Smooth muscle cell (in vitro differentiated cells): ENCODE data around the gene BFSP2. TPM values are rescaled to one million over a fixed set of nuclear protein-coding genes. Genes with fewer than 3 reads are reported as not detected.

ENCODE experiments used
- DNase-seq: peaks from one replicate; lab custom pipeline; 2025; ENCODE audit not compliant: unreplicated experiment; lab: John Stamatoyannopoulos, UW
- H2AFZ ChIP-seq: fragments of 200-600 bp; sonication (generic); 2 replicates; pipeline ENCODE4 v1.6.0; 2016; ENCODE audit warnings: antibody characterized with exemption, low read depth, mild to moderate bottlenecking
- H3F3A ChIP-seq: fragments of 200-600 bp; sonication (generic); 2 replicates; pipeline ENCODE4 v1.6.0; 2017; ENCODE audit warnings: antibody characterized with exemption, low read depth
- H3K27ac ChIP-seq: fragments of 200-600 bp; sonication (generic); 2 replicates; pipeline ENCODE4 v1.5.1; 2016; ENCODE audit warnings: low read depth, mild to moderate bottlenecking
- H3K27me3 ChIP-seq: fragments of 200-600 bp; sonication (generic); 2 replicates; pipeline ENCODE4 v1.6.1; 2016; ENCODE audit warnings: low read depth, mild to moderate bottlenecking
- H3K36me3 ChIP-seq: fragments of 200-600 bp; sonication (generic); 2 replicates; pipeline ENCODE4 v1.5.1; 2016; ENCODE audit warnings: low read depth
- H3K4me1 ChIP-seq: fragments of 200-600 bp; sonication (generic); 2 replicates; pipeline ENCODE4 v1.5.1; 2016; ENCODE audit warnings: low read depth
- H3K4me2 ChIP-seq: fragments of 200-600 bp; sonication (generic); 2 replicates; pipeline ENCODE4 v1.6.0; 2016; ENCODE audit warnings: mild to moderate bottlenecking
- H3K4me3 ChIP-seq: fragments of 200-600 bp; sonication (generic); 2 replicates; pipeline ENCODE4 v1.5.1; 2016; ENCODE audit warnings: mild to moderate bottlenecking
- H3K79me2 ChIP-seq: fragments of 200-600 bp; sonication (generic); 2 replicates; pipeline ENCODE4 v1.6.0; 2016; ENCODE audit warnings: low read depth, mild to moderate bottlenecking
- H3K9ac ChIP-seq: fragments of 200-600 bp; sonication (generic); 2 replicates; pipeline ENCODE4 v1.6.0; 2016; ENCODE audit warnings: low read depth
- H3K9me3 ChIP-seq: fragments of 200-600 bp; sonication (generic); replicated peaks from 2 replicates; pipeline ENCODE4 v1.5.1; 2016; ENCODE audit warnings: low read depth
- H4K20me1 ChIP-seq: fragments of 200-600 bp; sonication (generic); 2 replicates; pipeline ENCODE4 v1.6.0; 2016; ENCODE audit warnings: low read depth
- WGBS: methylation state at CpG from one replicate; pipeline ENCODE4 v1.1.7; 2016; ENCODE audit warnings: low lambda C conversion rate; 5-methylcytosine and 5-hydroxymethylcytosine counted together
- polyA plus RNA-seq: library from polyadenylated mRNA; unstranded; fragments of >200 nt; fragmentation: Nextera tagmentation; extraction: Ambion mirVana; gene quantifications from 2 replicates; pipeline ENCODE4 v1.2.1, GENCODE V29; 2016
- total RNA-seq: library from RNA; depleted of rRNA; stranded (reverse); fragments of >200 nt; gene quantifications from 2 replicates; pipeline ENCODE4 v1.2.3, GENCODE V29; 2014
- TF ChIP-seq, protein P1 (sequence below): fragments of 200-600 bp; sonication (generic); IDR thresholded peaks from 2 replicates; pipeline ENCODE4 v1.5.1; 2017; ENCODE audit warnings: borderline replicate concordance, mild to moderate bottlenecking, antibody characterized with exemption; ENCODE audit not compliant: insufficient read depth, poor library complexity, severe bottlenecking

BFSP2 gene
- total and polyA plus RNA-seq, 2 experiments from 2014 or later, result not detected

DNA sequence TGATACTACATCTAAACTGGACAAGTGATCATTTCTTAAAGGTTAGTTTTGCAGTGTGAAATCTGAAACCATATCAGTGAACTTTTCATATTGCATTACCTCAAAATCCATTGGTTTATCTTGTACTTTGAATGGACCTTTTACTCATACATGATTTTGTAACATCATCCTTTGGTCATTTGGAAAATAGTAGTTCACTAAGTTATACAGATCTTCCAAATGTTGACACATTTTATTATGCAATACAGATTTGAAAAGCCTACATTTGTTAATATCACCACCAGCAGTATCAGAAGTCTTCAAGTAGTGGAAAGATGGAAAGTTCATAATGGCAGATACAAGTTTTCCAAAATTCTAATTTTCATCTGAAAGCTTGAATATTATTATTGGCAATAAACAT is 109.6 kb downstream of the BFSP2 start:
- Histone ChIP-seq H3K27ac (no peak overlapping the region), H3K4me3 (no peak overlapping the region), H3K9me3 (no peaks in the 10 kb centered on the region), H3K4me1 (no peaks in the 10 kb centered on the region), H4K20me1 (no peaks in the 10 kb centered on the region), H3K36me3 (no peaks in the 10 kb centered on the region), H3K27me3 (no peaks in the 10 kb centered on the region), H3K4me2 (no peak overlapping the region), H3K9ac (no peak overlapping the region), H3K79me2 (no peaks in the 10 kb centered on the region), H2AFZ (no peak overlapping the region), H3F3A (no peaks in the 10 kb centered on the region)
- TF ChIP-seq, protein P1, sequence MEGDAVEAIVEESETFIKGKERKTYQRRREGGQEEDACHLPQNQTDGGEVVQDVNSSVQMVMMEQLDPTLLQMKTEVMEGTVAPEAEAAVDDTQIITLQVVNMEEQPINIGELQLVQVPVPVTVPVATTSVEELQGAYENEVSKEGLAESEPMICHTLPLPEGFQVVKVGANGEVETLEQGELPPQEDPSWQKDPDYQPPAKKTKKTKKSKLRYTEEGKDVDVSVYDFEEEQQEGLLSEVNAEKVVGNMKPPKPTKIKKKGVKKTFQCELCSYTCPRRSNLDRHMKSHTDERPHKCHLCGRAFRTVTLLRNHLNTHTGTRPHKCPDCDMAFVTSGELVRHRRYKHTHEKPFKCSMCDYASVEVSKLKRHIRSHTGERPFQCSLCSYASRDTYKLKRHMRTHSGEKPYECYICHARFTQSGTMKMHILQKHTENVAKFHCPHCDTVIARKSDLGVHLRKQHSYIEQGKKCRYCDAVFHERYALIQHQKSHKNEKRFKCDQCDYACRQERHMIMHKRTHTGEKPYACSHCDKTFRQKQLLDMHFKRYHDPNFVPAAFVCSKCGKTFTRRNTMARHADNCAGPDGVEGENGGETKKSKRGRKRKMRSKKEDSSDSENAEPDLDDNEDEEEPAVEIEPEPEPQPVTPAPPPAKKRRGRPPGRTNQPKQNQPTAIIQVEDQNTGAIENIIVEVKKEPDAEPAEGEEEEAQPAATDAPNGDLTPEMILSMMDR, result no peak
- DNase-seq, result no peak

DNA sequence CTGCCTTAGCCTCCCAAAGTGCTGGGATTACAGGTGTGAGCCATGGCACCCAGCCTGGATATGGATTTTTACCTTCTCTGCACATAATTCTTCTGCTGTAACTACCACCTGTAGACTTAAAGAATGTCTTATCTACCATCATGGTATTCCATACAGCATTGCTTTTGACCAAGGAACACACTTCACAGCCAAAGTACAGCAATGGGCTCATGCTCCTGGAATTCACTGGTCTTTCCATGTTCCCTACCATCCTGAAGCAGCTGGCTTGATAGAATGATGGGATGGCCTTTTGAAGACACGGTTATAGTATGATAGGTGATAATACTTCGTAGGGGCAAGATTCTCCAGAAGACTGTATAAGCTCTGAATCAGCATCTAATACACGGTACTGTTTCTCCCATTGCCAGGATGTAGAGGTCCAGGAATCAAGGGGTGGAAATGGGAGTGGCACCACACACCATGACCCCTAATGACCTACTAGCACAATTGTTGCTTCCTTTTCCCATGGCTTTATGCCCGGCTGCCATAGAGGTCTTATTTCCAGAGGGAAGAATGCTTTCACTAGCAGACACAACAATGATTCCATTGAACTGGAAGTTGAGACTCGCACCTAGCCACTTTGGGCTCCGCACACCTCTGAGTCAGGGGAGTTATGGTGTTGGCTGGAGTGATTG is 112.7 kb downstream of the BFSP2 start:
- 95% methylated on average over 6 of the region's 6 CpGs for WGBS
- TF ChIP-seq, protein P1, result no peak
- no peak for DNase-seq
- Histone ChIP-seq H3K79me2 (no peaks in the 10 kb centered on the region), H3K27me3 (no peaks in the 10 kb centered on the region), H2AFZ (no peak overlapping the region), H3K4me2 (no peak overlapping the region), H3F3A (no peaks in the 10 kb centered on the region), H3K36me3 (no peaks in the 10 kb centered on the region), H3K9me3 (no peaks in the 10 kb centered on the region), H4K20me1 (no peaks in the 10 kb centered on the region), H3K9ac (no peak overlapping the region), H3K4me1 (no peaks in the 10 kb centered on the region), H3K4me3 (no peak overlapping the region), H3K27ac (no peak overlapping the region)

DNA sequence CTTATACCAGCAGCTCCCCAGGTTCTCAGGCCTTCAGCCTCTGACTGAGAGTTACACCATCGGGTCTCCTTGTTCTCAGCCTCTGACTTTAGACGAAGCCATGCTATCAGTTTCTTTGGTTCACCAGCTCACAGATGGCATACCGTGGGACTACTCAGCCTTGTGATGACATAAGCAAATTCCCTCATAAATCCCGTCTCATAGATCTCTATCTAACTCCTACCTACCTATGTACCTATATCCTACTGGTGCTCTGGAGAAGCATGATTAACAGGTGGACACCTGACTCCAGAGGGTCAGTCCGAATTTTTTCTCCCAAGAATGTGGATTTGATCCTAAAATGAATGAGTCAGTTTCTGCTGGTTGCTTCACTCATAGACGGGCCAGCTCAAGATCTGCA is 114.6 kb downstream of the BFSP2 start:
- H3K27me3 ChIP-seq, result no peaks in the 10 kb centered on the region
- no peaks in the 10 kb centered on the region for H3K79me2 ChIP-seq
- no peaks in the 10 kb centered on the region for H3F3A ChIP-seq
- no peak overlapping the region for H3K4me3 ChIP-seq
- no peaks in the 10 kb centered on the region for H3K4me1 ChIP-seq
- no peak for DNase-seq
- WGBS, result 89% methylated on average over 6 of the region's 6 CpGs
- no peaks in the 10 kb centered on the region for H3K36me3 ChIP-seq
- H2AFZ ChIP-seq, result no peak overlapping the region
- H4K20me1 ChIP-seq, result no peaks in the 10 kb centered on the region
- H3K9ac ChIP-seq, result no peak overlapping the region
- no peak overlapping the region for H3K27ac ChIP-seq
- no peaks in the 10 kb centered on the region for H3K9me3 ChIP-seq
- no peak overlapping the region for H3K4me2 ChIP-seq
- TF ChIP-seq, protein P1, result no peak

DNA sequence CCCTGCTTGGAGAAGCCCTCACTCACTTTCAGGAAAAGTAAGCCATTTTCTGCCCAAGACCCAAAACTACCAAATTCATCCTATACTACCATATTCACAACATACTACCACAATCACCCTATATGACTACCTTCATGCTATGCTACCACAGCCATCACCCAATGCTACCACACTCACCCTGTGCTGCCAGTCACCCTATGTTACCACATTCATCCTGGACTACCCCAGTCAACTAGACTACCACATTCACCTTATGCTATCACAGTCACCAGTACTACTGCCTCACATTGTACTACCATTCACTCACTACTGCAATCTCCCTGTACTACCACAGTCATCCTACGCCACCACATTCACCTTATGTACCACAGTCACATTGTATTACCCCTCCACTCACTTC is 115.3 kb downstream of the BFSP2 start:
- Histone ChIP-seq H3K27ac (no peak overlapping the region), H3K4me3 (no peak overlapping the region), H3K27me3 (no peaks in the 10 kb centered on the region), H3K36me3 (no peaks in the 10 kb centered on the region), H3K4me2 (no peak overlapping the region), H3K9me3 (no peaks in the 10 kb centered on the region), H3F3A (no peaks in the 10 kb centered on the region), H3K79me2 (no peaks in the 10 kb centered on the region), H4K20me1 (no peaks in the 10 kb centered on the region), H3K4me1 (no peaks in the 10 kb centered on the region), H3K9ac (no peak overlapping the region), H2AFZ (no peak overlapping the region)
- TF ChIP-seq, protein P1, result no peak
- no peak for DNase-seq
- WGBS, result 95% methylated on average over 1 of the region's 1 CpG
